ENCODE results near the gene NXPH1.

NXPH1 gene

DNA sequence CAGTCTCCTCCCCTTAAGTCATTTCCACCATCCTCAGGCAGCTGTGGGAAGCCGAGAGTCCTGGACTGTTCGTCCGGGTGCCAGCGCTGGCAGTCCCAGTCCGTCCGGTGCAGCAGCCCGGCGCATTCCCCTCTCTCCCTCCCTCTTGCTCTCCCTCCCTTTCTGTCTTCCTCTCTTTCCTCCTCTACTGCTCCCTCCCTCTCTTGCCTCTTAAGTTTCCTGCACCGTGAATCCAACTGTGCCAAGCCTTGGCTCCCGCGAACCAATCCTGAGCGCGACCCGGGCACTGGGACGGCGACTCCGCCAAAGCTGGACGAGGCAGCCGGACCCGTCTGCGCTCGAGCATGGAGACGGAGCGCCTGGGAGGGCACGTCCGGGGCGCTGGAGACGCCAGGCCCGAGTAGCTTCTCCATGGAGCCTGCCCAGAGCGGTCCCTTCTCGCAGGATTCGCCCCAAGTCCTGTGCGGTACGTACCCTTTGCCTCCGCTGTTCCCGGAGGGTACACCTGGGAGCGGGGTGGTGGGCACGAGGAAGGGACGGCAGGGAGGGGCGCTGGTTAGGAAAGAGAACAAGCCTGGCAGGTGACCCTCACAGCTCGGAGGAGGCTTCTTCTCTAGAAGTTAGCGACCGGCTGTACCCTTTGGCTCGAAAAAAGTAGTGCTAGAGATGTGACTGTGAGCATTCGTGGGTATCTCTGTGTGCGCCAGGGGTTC lies 1.0 kb downstream of the NXPH1 start:
- FAIRE-seq (no peak), DNase-seq (ENCODE audit: insufficient read length, low spot score) (no peak)
- no peak for TF ChIP-seq POU2F2 (IDR thresholded peaks at IDR 0.05; ENCODE audit: low read depth, low read length)
- no peak for TF ChIP-seq POLR2A (IDR thresholded peaks at IDR 0.05; ENCODE audit: low read depth, low read length)
- TF ChIP-seq TAF1 (IDR thresholded peaks at IDR 0.05; ENCODE audit: low read depth, low read length) = no peak
- TF ChIP-seq POLR2AphosphoS5 (IDR thresholded peaks at IDR 0.05; ENCODE audit: low read depth, low read length) = no peak
- TF ChIP-seq SPI1 (IDR thresholded peaks at IDR 0.05; ENCODE audit: low read depth, low read length) = no peak
- TF ChIP-seq PAX5 (IDR thresholded peaks at IDR 0.05; ENCODE audit: insufficient read depth, low read length, severe bottlenecking) = no peak

DNA sequence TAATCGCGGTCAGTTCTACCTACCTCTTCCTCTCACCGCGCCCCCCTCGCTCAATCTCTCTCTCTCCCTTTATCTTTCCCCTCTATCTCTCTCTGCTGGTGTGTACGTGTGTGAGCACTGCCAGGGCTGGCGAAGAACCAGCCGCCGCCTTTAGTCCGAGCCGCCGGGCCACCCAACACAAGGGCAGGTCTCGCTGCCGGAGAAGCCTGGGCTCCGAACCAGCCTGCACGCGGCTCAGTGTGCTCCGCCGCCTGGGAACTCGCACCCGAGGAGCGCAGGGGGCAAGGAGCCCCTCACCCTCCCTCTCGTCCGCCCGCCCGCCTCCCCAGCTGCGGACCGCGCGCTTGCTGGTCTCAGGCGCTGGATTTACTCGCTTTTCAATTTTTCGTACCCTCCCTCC lies 1.7 kb downstream of the NXPH1 start:
- FAIRE-seq (no peak), DNase-seq (ENCODE audit: insufficient read length, low spot score) (no peak)
- no peak for TF ChIP-seq POU2F2 (IDR thresholded peaks at IDR 0.05; ENCODE audit: low read depth, low read length)
- no peak for TF ChIP-seq TAF1 (IDR thresholded peaks at IDR 0.05; ENCODE audit: low read depth, low read length)
- TF ChIP-seq POLR2A (IDR thresholded peaks at IDR 0.05; ENCODE audit: low read depth, low read length) = no peak
- no peak for TF ChIP-seq PAX5 (IDR thresholded peaks at IDR 0.05; ENCODE audit: insufficient read depth, low read length, severe bottlenecking)
- no peak for TF ChIP-seq SPI1 (IDR thresholded peaks at IDR 0.05; ENCODE audit: low read depth, low read length)
- no peak for TF ChIP-seq POLR2AphosphoS5 (IDR thresholded peaks at IDR 0.05; ENCODE audit: low read depth, low read length)

DNA sequence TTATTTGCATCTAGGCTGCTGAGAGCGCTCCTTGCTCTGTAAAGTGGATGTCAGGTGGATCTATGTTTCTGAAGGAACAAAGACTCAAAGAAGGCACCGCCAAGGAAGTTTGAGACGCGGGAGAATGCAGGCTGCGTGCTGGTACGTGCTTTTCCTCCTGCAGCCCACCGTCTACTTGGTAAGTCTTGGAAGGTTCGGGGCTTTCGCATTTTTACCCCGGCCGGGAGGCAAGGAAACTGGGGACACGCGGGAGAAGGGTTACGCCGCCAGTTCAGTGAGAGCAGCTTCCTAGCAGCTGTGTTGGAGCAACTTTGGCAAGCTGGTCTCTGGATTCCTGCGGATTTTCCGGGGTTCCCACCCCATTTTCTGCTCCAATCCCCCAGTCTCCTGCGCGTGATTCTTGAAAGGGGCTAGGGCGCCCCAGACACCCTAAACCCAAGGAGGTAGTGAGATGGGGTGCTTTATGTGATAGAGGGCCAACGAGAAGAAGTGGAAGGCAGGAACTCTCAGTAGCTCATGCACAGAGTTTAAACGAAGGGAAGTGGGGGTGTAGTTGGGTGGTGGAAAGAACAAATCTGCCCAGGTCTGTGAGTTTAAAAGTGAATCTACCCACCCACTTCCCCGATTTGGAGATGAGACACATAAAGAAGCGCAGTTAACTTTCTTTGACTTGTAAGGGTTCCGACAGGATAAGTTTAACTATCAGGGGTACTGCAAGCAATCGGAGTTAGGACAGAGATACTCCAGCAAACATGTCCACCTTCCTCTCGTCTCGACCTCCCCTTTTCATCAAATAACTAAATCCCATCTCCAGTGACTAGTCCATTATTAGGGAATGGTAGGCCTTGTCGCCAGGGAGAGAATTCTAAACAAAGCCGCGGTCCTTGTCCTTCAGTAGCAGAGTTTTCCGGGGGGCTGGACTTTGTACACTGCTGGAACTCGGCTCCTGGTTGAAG lies 2.5 kb downstream of the NXPH1 start:
- FAIRE-seq (no peak), DNase-seq (ENCODE audit: insufficient read length, low spot score) (no peak)
- TF ChIP-seq TAF1 (IDR thresholded peaks at IDR 0.05; ENCODE audit: low read depth, low read length) = no peak
- TF ChIP-seq POU2F2 (IDR thresholded peaks at IDR 0.05; ENCODE audit: low read depth, low read length) = no peak
- TF ChIP-seq PAX5 (IDR thresholded peaks at IDR 0.05; ENCODE audit: insufficient read depth, low read length, severe bottlenecking) = no peak
- no peak for TF ChIP-seq POLR2A (IDR thresholded peaks at IDR 0.05; ENCODE audit: low read depth, low read length)

DNA sequence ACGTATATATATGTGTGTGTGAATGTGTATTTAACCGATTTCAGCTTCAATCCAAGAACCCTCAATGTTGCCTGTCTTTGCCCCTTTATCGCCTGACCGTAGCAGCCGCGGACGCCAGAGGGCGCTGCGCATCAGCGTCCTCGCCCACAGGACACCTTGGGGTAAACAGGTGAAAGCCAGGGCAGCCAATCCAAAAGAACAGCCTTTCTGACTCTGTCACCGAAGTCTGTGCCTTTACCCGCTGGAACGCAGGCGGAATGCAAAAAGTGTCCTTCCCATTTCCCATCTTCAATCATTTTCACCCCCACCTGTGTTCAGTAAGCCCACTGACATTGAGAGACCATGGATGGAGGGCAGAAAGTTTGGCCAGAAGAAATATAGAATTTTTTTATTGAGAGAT lies 3.6 kb downstream of the NXPH1 start:
- TF ChIP-seq PAX5 (IDR thresholded peaks at IDR 0.05; ENCODE audit: insufficient read depth, low read length, severe bottlenecking) (no peak), TAF1 (IDR thresholded peaks at IDR 0.05; ENCODE audit: low read depth, low read length) (no peak), POLR2AphosphoS5 (IDR thresholded peaks at IDR 0.05; ENCODE audit: low read depth, low read length) (no peak), SPI1 (IDR thresholded peaks at IDR 0.05; ENCODE audit: low read depth, low read length) (no peak), POU2F2 (IDR thresholded peaks at IDR 0.05; ENCODE audit: low read depth, low read length) (no peak), POLR2A (IDR thresholded peaks at IDR 0.05; ENCODE audit: low read depth, low read length) (no peak)
- DNase-seq (ENCODE audit: insufficient read length, low spot score) = peak; percentile 56
- peak; percentile 82 for FAIRE-seq

DNA sequence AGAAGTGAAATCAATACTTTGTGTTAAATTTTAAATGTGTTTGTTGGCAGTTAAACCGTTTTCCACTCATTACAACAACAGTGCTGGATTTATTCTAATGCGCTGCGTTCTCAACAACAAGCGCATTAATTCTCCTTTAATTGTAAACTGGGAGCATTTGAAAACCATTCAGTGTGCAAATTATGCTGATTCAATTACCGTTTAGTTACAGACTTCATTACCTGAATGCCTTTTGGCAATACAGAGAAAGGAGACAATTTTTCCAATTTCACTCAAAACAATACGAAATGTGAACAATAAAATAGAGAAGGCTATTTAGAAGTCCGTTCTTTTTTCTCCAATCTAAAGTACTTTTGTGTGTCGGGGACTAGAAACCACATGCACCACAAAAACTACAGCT lies 4.2 kb downstream of the NXPH1 start:
- FAIRE-seq (no peak), DNase-seq (ENCODE audit: insufficient read length, low spot score) (no peak)
- no peak for TF ChIP-seq PAX5 (IDR thresholded peaks at IDR 0.05; ENCODE audit: insufficient read depth, low read length, severe bottlenecking)
- no peak for TF ChIP-seq POLR2A (IDR thresholded peaks at IDR 0.05; ENCODE audit: low read depth, low read length)

DNA sequence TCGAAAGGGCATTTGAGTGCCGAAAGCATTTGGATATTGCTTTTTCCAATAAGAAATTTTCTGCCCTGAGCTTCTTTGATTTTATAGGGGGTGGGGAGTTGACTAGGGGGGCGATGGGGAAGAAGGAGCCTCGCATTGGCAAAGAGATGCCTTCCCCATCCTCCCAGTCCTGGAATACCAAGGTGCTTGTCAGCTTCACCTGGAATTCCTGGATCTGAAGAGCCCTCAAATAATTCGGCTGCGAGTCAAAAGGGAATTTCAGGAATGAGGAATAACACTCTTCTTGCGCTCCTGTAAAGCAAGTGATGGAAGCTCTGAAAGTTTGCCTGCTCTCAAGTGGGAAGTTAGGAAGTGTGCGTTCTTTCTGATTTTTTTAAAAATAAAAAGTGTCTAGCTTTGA lies 7.3 kb downstream of the NXPH1 start:
- TF ChIP-seq POLR2A (IDR thresholded peaks at IDR 0.05; ENCODE audit: low read depth, low read length) (no peak), POU2F2 (IDR thresholded peaks at IDR 0.05; ENCODE audit: low read depth, low read length) (no peak), POLR2AphosphoS5 (IDR thresholded peaks at IDR 0.05; ENCODE audit: low read depth, low read length) (no peak), SPI1 (IDR thresholded peaks at IDR 0.05; ENCODE audit: low read depth, low read length) (no peak), PAX5 (IDR thresholded peaks at IDR 0.05; ENCODE audit: insufficient read depth, low read length, severe bottlenecking) (no peak), TAF1 (IDR thresholded peaks at IDR 0.05; ENCODE audit: low read depth, low read length) (no peak)
- no peak for DNase-seq (ENCODE audit: insufficient read length, low spot score)
- FAIRE-seq = no peak

DNA sequence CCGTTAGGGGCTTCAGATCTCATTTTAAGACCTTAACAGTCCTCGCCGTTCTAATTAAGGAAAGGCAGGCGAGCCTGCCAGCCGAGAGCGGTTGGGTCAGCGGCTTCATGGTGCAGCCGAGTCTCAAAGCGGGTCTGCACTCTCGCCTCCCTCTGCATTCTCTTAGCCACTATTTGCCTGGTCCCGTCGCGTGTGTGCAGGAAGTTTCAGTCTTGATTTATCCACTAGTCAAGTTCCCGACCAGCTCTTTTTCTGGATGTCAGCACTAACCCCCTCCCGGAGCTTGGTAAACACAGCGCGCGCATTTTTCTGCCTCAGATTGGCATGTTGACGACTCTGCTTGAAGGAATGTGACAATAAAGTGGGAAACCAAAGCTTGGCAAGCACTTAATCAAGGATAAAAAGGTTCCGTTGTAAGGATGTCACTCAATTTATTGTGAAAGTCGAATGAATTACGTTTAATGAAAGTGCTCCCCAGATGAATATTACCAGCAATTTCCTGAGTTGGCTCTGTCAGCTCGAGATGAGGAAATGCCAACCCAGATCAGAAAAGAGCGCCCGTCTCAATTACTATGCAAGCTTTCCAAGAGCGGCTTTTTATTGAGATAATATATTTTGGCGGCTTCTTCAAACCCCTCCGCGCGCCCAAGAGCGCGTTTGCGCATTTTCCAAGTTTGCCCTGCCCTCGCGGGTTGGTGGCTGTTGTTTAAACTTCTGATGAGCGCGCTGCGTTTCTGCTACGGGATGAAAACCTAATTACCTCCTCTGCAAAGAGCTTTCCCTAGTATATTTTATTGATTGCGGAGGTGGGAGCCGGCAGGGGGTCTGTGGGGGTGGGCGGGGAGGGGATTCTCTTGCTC lies 7.9 kb downstream of the NXPH1 start:
- DNase-seq (ENCODE audit: insufficient read length, low spot score) (no peak), FAIRE-seq (no peak)
- no peak for TF ChIP-seq PAX5 (IDR thresholded peaks at IDR 0.05; ENCODE audit: insufficient read depth, low read length, severe bottlenecking)
- TF ChIP-seq POLR2AphosphoS5 (IDR thresholded peaks at IDR 0.05; ENCODE audit: low read depth, low read length) = no peak
- no peak for TF ChIP-seq POU2F2 (IDR thresholded peaks at IDR 0.05; ENCODE audit: low read depth, low read length)
- TF ChIP-seq SPI1 (IDR thresholded peaks at IDR 0.05; ENCODE audit: low read depth, low read length) = no peak
- TF ChIP-seq POLR2A (IDR thresholded peaks at IDR 0.05; ENCODE audit: low read depth, low read length) = no peak
- TF ChIP-seq TAF1 (IDR thresholded peaks at IDR 0.05; ENCODE audit: low read depth, low read length) = no peak

DNA sequence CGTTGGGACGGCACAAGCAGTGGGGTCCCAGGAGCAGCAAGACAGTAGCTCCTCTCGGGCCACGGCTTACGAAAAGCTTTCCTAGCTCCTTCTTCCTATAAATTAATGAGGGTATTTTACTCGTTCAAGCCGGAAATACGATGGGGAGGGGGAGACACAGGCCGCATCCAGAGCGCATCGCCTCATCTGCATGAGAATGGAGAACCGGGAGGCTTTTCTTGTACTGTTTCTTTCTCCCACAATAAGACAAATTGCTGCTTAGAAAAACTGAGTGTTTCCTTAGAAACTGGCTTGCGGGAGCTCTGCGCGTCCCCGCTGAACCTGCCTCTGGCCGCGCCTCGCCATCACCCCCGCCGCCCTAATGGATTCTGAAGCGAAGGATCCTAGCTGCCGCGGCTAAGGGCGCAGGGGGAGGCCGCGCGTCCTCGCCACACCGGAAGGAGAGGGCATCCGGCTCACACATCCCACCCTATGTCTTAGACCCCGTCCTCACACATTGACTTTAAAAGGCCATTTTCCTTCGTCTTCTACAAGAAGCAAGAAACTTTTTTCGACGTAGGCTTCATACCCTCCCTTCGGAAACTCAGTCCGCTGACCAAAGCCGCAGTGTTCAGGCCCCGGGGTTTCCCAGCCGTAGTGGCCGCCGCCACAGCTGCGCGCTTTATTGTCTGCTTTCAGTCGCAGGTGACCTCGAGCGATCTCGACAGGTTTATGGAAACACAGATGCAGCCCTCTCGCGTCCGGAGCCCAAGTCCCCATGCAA lies 8.8 kb downstream of the NXPH1 start:
- DNase-seq (ENCODE audit: insufficient read length, low spot score) = no peak
- no peak for TF ChIP-seq POU2F2 (IDR thresholded peaks at IDR 0.05; ENCODE audit: low read depth, low read length)
- no peak for TF ChIP-seq PAX5 (IDR thresholded peaks at IDR 0.05; ENCODE audit: insufficient read depth, low read length, severe bottlenecking)
- TF ChIP-seq POLR2AphosphoS5 (IDR thresholded peaks at IDR 0.05; ENCODE audit: low read depth, low read length) = no peak
- TF ChIP-seq TAF1 (IDR thresholded peaks at IDR 0.05; ENCODE audit: low read depth, low read length) = no peak
- TF ChIP-seq SPI1 (IDR thresholded peaks at IDR 0.05; ENCODE audit: low read depth, low read length) = no peak
- TF ChIP-seq POLR2A (IDR thresholded peaks at IDR 0.05; ENCODE audit: low read depth, low read length) = no peak
- no peak for FAIRE-seq
